Measurements from ENCODE around the gene RAP1A.

The RAP1A gene

GRCh38 chr1:111732718-111733117, 113.1 kb downstream of the RAP1A start:
- TF ChIP-seq CTCF (IDR thresholded peaks at IDR 0.05; ENCODE audit: control insufficient read depth, insufficient read depth, low read depth, low read length, missing control alignments) = no peak
- H3K4me3 ChIP-seq (ENCODE audit: control insufficient read depth, low read depth, low read length) = no peak overlapping the region
- no peak for DNase-seq (ENCODE audit: low read depth)

- peak; percentile 40 for DNase-seq (ENCODE audit: low read depth)
- no peak for TF ChIP-seq CTCF (IDR thresholded peaks at IDR 0.05; ENCODE audit: control insufficient read depth, insufficient read depth, low read depth, low read length, missing control alignments)
- H3K4me3 ChIP-seq (ENCODE audit: control insufficient read depth, low read depth, low read length) = no peak overlapping the region
These were observed 113.8 kb downstream of the RAP1A start for GRCh38 chr1:111733183-111733991.

GRCh38 chr1:111733992-111734341, 114.4 kb downstream of the RAP1A start:
- no peak for DNase-seq (ENCODE audit: low read depth)
- H3K4me3 ChIP-seq (ENCODE audit: control insufficient read depth, low read depth, low read length) = no peak overlapping the region
- no peak for TF ChIP-seq CTCF (IDR thresholded peaks at IDR 0.05; ENCODE audit: control insufficient read depth, insufficient read depth, low read depth, low read length, missing control alignments)

- no peak overlapping the region for H3K4me3 ChIP-seq (ENCODE audit: control insufficient read depth, low read depth, low read length)
- no peak for TF ChIP-seq CTCF (IDR thresholded peaks at IDR 0.05; ENCODE audit: control insufficient read depth, insufficient read depth, low read depth, low read length, missing control alignments)
- DNase-seq (ENCODE audit: low read depth) = no peak
These were observed 114.8 kb downstream of the RAP1A start for GRCh38 chr1:111734426-111734825.

- DNase-seq (ENCODE audit: low read depth) = no peak
- TF ChIP-seq CTCF (IDR thresholded peaks at IDR 0.05; ENCODE audit: control insufficient read depth, insufficient read depth, low read depth, low read length, missing control alignments) = no peak
- no peak overlapping the region for H3K4me3 ChIP-seq (ENCODE audit: control insufficient read depth, low read depth, low read length)
These were observed 115.3 kb downstream of the RAP1A start for GRCh38 chr1:111734856-111735255.

GRCh38 chr1:111735321-111735720, 115.7 kb downstream of the RAP1A start:
- no peak for DNase-seq (ENCODE audit: low read depth)
- no peak for TF ChIP-seq CTCF (IDR thresholded peaks at IDR 0.05; ENCODE audit: control insufficient read depth, insufficient read depth, low read depth, low read length, missing control alignments)
- no peak overlapping the region for H3K4me3 ChIP-seq (ENCODE audit: control insufficient read depth, low read depth, low read length)
